ENCODE data around the gene PCID2. TPM values are rescaled to one million over a fixed set of nuclear protein-coding genes. Genes with fewer than 3 reads are reported as not detected.

Gene PCID2
- polyA plus RNA-seq, 4 donors, result 47.9 to 72.3 (median 64.1) TPM

GRCh38 chr13:113135281-113135760, 73.1 kb downstream of the PCID2 start:
- DNase-seq (ENCODE audit: low read depth in 4 of 4, low spot score in 2 of 4), result no peak

DNA sequence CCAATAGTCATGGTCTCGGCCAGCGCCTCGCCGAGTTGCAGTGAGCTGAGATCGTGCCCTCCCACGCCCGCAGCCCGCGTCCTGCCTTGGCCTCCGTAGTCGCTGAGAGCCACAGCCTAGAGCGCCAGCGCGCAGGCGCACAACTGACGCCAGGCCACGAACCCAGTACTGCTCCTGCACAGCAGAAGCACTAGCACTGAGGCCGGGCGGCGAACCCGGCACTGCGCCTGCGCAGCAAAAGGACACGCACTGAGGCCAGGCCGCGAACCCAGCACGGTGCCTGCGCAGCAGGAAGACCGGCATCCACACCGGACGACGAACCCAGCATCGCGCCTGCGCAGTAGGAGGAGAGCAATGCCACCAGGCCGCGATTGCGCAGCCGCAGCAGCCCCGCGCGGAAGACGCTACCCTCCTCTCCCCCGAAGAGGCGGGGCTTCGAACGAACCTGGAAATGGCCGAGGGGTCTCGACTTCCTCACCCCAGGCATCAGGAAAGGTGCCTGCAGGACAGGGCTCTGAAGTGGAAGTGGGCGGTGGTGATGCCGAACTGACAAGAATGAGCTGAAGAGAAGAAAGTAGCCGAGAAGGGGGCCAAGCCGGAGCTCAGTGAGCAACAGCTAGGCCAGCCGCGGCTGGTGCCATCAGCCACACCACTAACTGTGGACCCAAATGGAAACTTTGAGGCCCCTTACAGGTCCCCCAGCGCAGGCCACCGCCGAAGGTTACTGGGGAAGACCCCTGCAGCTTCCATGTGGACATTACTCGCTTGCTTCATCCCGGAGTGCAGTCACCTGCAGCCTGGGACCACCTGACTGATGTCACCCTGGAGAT, 78.3 kb downstream of the PCID2 start:
- DNase-seq (ENCODE audit: low read depth in 4 of 4, low spot score in 2 of 4), result no peak

- no peak for DNase-seq (ENCODE audit: low read depth in 4 of 4, low spot score in 2 of 4)
These were observed 79.0 kb downstream of the PCID2 start for GRCh38 chr13:113129480-113129879.

Other genes starting within 250 kb of the PCID2 start
- 10 to 100 TPM; 23.3 to 45.1 (median 38.1) TPM for gene MCF2L, start 239.5 kb downstream of the PCID2 start, polyA plus RNA-seq (ENCODE audit: insufficient read length in 4 of 4)
- 1 to 10 TPM; 1.8 to 4.3 (median 4.1) TPM for gene F7, start 102.9 kb downstream of the PCID2 start, polyA plus RNA-seq (ENCODE audit: insufficient read length in 4 of 4)
- gene F10, start 85.9 kb downstream of the PCID2 start, polyA plus RNA-seq (ENCODE audit: insufficient read length in 4 of 4), result 10 to 100 TPM; 21.8 to 23.4 (median 22.4) TPM
- gene PROZ, start 50.0 kb downstream of the PCID2 start, polyA plus RNA-seq (ENCODE audit: insufficient read length in 4 of 4), result 1 to 10 TPM in 3 of 4 donors, under 1 TPM in 1; 0.86 to 3.9 (median 2.4) TPM
- gene CUL4A, start 944 bp upstream of the PCID2 start, polyA plus RNA-seq (ENCODE audit: insufficient read length in 4 of 4), result 10 to 100 TPM; 68.9 to 91.5 (median 83.5) TPM
- gene LAMP1, start 88.6 kb upstream of the PCID2 start, polyA plus RNA-seq (ENCODE audit: insufficient read length in 4 of 4), result 100 to 1,000 TPM; 174 to 193 (median 182) TPM
- gene GRTP1, start 155.5 kb upstream of the PCID2 start, polyA plus RNA-seq (ENCODE audit: insufficient read length in 4 of 4), result 10 to 100 TPM; 11.4 to 23.7 (median 17.5) TPM
- 1 to 10 TPM; 3.1 to 6.1 (median 4.7) TPM for gene ADPRHL1, start 244.8 kb upstream of the PCID2 start, polyA plus RNA-seq (ENCODE audit: insufficient read length in 4 of 4)

Data from left renal cortex interstitium (tissue), 4 donors.